Measurements from ENCODE around the gene CAMTA1.
A peak's percentile ranks its signal among the peaks of the same experiment; 100 is the strongest.

CAMTA1 gene

DNA sequence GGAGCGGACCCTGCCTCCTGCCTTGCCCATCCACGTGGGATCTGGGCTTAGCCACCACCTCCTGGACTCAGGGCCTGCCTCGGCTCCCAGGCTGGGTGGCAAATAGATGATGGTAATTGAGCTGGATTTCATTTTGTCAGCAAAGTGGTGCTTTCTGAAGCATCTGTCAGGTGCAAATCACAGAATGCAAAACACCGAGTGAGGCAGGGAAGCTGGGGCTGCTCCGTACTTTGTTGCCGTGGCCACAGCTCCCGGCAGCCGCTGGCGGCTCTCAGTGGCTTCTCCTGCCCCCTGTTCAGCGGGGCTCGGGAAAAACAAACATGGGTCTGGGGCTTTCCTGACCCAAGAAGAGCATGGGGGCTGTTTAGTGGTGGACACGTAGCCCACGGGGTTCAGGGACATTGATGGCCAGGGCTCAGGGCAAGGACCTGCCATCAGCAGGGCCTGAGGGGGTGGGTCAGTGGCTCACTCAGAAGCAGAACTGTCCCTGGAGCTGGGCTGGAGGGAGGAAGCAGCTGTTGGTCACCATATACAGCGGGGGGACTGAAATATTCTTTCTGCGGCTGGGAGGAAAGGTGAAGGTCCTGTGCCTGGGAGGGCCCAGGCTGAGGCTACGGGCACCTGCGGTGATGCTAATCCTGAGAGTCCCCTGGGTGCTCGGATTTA lies 855.8 kb downstream of the CAMTA1 start:
- no peak for DNase-seq

DNA sequence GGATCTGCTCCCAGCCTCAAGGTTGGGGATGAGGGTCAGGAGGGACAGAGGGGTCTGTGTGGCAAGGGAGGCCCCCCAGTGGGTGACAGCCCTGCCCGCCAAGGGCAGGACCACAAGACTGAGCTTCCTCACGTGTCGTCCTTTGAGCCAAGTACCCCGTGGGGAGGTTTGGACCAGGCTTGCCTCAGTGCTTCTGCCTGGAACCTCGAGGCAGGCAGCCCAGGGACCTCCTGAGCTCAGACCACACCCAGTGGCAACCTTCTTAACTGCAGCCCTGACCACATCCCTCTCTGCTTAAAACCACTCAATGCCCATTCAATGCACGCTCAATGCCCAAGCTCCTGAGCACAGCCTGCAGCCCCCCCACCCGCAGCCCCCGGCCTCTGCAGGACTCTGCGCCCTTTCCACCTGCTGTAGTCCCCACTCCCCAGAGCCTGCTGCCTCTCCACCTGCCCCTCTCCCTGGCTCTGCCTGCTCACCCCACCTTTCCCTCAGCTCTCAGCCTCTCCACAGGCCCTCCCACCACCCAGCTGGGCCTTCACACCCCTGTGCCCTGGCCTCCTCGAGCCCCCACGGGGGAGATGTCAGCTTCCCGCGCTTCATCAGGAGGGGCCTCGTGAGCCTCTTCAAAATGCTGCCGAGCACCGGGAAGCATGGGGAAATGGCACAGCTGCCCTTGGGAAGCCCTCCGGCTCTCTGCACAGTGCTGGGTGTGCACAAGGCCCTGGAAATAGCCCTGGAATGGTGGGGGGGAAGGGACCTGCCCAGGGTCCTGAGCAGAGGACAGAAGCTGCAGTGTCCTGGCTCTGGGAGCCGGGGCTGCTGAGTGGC lies 856.5 kb downstream of the CAMTA1 start:
- no peak for DNase-seq

DNA sequence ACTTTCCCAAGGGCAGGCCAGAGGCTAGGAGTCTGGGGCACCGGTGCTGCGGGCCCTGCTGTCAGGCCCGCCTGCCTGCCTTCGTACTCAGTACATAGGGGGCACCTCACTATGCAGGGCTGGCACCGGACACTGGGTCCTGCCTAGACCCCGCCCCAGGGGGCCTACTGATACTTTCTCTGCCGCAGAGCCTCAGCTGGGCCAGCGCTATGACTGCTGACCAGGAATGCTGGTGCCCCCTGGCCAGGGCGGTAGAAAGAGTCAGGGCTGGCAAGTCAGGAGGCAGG lies 857.1 kb downstream of the CAMTA1 start:
- no peak for DNase-seq

DNA sequence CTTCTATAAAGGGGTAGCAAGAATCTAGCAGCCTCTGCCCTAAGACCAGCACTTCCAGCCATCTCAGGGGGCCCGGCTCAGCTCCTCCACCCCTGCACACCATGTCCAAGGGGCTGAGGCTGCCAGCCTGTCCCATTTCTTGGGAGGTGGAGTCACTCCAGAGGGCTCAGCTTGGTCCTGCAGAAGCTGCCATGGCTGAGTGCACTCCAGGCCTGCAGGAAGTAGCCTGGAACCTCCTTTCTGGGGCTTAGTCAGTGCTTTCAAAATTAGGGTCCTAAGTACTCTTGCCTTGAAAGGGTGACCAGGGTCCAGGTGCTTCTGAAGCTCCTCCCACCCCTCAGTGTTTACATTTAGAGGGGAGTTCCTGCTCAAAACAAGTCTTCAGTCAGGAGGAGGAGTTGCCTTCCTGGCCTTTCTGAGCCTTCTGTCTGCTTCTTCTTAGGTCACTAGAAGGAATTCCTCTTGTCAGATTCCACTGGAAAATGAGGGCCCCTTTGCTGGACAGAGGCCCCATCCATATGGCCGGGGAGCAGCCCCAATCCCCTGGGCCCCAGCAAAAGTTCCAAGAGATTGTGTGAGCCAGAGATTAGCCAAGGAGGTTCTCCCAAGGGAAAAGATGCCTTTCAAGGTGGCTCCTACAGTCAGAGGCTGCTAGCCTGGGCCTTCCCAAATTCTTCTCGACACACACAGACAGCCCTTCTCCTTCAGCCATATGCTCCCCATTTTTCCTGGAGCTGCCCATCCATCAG lies 857.7 kb downstream of the CAMTA1 start:
- DNase-seq, result no peak

DNA sequence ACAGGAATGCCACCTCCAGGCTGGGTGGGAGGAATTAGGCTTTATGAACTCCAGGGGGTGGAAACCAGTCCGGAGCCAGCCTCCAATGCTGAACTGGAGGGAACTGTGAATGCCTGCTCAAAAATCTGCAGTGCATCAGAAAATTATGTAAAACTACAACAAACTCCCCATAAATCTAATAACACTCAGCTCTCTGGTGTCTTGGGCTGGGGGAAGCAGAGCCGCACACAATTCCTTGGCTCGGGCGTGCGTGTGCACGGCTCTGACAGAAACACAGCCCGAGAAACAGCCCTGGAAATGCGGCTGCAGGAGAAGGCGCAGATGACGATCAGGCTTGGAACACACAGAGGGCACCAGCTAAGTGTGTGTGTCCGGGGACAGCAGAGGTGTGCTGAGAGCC lies 858.3 kb downstream of the CAMTA1 start:
- DNase-seq, result no peak

DNA sequence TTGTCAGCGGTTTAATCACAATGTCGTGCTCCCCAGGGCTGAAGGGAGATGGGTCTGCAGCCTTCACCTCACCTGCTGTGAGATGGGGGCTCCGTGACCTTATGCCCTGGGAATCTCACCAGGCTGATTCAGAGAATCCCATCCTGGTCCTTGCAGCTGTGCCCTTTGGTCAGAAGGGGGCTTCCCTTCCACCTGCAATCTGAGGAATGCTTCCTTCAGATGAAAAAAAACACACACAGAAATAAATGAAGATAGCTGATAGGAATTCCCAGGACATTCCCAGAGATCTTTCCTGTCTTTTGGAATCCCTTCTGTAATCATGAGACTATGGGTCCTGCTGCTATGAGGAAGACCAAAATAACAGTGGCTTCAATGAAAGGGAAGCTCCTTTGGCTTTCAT lies 858.8 kb downstream of the CAMTA1 start:
- no peak for DNase-seq

DNA sequence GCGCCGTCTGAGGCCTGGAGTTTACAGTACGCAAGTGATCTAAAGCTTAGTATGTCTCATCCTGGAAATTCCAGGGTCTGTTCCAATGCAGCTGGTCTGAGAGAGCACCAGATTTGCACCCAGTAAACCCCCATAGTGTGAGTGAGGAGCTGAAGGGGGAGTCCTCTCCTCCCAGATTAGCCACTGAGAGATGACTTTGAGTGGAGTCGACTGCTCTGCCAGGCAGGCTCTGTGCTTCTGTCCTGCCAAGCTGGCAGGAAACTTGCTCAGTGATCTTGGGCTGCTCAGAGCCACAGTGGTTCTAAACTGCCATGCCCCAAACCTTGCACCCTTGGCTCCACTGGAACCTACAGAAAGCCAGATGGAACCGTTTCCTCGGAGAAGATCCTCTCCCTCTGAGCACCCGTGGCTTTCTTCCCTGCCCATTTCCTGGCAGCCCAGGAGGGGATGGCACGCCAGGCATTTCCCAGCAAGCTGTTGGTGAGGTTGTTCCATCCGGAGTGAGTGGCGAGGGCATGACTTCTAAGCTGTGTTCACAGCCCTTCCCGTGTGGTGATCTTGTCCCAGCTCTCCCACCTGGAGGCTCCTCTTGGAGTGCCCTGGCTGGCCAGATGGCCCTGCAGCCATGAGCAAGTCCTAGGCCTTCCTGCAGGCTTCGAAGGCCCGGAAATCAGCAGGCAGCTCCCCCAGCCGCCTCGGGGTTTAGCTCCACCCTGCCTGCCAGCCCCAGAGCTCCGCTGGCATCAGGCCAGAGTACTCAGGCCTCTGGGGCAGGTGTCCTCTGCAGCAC lies 859.9 kb downstream of the CAMTA1 start:
- peak; percentile 41 to 54 (median 51) for DNase-seq

DNA sequence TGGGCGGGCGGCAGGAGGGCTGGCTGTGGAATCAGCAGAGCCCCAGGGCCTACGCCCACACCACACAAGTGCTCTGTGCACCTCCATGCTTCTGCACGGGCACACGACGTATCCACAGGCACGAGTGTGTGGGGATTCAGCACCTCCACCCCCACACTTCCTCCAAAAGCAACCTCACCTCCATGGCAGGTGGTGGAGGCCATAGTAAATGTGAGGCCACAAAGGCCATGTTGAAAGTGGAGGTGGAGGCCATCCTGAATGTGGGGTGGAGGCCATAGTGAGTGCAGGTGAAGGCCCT lies 860.4 kb downstream of the CAMTA1 start:
- DNase-seq, result no peak

DNA sequence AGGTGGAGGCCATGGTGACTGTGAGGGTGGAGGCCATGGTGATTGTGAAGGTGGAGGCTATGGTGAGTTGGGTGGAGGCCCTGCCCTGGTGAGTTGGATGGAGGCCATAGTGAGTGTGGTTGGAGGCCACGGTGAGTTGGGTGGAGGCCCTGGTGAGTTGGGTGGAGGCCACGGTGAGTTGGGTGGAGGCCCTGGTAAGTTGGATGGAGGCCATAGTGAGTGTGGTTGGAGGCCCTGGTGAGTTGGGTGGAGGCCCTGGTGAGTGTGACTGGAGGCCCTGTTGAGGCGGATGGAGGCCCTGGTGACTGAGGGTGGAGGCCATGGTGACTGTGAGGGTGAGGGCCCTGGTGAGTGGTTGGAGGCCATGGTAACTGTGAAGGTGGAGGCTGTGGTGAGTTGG lies 860.9 kb downstream of the CAMTA1 start:
- DNase-seq, result no peak

DNA sequence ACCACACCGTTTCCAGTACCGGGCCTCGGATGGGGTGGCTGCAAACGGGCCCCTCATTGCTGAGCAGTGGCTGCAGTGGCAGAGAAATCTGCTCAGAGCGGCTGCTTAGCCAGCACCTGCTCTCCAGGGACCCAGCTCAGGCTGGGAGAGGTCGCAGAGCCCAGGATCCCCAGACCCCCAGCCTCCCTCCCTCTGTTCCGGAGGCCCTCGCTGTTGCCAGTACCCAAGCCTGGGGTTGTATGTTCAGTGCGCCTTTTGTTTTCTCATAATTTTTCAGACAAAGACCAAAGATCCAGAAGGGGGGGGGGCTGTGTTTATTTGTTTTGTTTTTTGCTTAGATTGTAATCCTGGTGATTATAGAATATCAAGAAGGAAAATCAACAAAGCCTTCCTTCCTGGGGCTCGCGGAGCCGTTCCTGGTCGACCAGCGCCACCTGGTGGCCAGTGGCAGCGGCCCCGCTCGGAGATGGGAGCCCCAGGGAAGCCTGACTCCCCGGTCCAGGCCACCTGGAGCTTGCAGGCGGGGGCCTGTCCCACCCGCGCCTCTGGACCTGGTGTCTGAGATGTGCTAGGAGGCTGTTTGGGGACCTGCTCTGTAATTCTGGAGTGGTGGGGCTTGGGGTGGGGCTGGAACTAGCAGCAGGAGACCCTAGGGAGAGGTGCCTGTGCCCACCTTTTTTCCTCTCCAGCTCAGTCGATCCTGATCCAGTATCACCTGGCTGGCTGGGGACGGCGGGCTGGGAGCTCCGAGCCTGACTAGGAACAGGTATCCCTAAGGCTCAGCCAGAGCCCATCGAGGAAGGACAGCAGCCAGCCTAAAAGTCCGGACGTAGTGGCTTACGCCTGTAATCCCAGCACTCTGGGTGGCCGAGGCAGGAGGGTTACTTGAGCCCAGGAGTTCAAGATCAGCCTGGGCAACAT lies 862.0 kb downstream of the CAMTA1 start:
- DNase-seq, result peak; percentile 67 to 87 (median 79)

DNA sequence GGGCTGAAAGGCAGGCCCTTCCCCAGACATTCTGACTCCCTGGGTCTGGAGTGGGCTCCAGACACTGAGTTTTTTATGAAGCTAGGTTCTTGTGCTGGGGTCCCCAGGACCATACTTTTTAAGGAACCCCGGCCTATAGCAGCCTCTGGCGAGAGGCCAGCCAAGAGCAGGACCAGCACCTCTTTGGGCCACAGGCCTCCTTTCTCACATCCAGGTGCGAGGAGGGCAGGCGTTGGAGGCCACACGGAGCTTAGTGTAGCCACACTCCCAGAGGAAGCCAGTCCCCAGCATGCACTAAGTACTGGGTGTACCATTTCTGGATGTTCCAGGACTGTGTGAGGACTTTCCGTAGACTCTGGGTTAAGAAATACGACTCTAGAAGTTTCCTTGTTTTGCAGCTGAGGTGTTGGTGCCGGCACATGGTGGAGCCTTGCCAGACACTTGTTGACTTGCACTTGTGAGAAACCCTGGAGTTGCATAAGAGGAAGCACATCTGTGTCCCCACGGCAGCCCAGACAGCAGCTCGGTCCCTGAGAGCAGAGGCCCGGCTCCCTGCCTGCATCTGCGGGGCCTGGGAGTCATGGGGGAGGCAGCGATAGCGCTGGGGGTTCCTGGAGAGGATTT lies 863.6 kb downstream of the CAMTA1 start:
- peak; percentile 42 to 59 (median 48) for DNase-seq

DNA sequence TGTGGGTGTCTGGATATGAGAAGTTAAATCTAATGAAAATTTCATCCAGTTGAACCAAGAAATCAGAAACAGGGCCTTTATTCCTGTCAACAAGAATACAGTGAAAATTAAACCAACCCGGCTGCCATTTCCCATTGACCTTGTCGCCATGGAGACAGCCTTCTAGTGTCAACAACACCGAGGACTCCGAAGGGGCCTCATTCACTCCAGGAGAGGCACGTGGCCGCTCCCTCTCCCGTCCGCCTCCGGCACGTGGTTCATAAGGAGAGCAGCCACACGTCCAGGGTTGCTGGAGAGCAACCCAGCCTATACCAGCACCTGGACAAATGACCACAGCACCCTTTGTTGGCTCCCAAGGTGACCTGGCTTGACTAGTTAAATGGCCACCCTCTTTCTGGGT lies 865.5 kb downstream of the CAMTA1 start:
- no peak for DNase-seq

DNA sequence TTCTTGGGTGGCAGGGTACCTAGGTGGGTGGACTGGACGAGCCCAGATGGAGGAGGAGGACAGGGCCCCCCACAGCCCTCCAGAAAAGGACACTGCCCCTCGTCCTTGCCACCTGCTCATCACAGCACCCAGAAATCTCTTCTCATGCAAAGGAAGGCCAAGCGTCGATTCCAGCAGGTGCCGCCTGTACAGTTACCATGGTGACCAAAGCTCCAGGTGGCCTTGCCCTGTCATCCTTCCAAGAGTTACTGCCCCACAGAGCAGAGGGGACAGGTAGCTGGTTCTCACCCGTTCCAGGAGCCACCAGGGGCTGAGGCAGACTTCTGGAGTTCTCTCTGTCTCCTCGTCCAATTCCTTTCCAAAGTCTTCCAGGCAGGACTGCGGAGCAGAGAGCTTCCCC lies 865.9 kb downstream of the CAMTA1 start:
- DNase-seq, result no peak

DNA sequence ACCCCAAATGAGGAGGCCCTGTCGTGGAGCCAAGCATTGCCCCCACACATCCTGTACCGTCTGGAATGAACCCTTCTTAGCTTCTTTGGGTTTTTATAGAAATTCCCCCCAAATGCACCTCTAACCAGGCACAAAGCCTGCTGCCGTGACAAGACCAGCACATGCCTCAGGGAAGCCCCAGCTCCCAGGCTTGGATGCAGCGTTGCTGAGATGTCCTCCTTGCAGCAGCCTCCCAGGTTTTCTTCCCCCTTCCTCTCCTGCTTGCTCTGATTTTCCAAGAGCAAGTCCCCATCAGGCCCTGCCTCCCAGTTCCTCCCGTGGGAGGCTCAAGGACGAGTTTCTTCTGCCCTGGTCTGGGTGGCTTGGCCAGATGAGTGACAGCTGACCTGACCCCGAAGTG lies 866.8 kb downstream of the CAMTA1 start:
- peak; percentile 26 to 58 (median 38) for DNase-seq

DNA sequence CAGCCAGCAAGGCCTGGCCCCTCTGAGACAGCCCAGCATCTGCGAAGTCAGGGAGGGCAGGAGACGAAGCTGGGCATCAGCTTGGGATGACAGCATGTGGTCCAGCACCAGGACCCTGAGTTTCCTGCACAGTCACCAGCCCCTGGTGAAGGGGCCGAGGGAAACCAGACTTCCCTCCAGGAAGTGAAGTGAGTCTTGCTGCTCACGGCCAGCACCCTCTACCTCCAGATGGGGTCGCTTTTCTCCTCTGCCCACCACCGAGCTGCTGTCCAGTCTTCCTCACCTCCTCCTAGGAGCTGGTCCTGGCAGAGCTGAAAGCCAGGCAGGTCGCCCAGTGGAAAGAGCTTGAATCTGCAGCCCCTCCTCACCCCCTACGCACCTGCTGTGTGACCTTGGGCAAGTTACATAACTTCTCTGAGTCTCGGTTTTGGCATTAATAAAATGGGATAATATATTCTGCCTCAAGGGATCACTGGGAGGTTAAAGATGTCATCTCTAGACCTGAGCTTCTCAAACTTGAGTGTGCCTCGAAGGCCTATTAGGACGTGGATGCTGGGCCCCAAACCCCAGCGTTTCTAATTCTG lies 867.4 kb downstream of the CAMTA1 start:
- no peak for DNase-seq

DNA sequence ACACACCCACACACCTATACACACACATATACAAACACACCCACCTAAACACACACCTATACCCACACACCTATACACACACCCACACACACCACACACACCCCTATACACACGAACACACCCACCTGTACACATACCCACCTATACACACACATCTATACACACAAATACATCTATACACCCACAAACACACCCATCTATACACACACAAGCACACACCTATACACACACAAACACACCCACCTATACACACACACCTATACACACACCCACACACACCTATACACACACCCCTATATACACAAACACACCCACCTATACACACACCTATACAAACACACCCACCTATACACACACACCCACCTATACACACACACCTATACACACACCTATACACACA lies 869.5 kb downstream of the CAMTA1 start:
- DNase-seq, result no peak

DNA sequence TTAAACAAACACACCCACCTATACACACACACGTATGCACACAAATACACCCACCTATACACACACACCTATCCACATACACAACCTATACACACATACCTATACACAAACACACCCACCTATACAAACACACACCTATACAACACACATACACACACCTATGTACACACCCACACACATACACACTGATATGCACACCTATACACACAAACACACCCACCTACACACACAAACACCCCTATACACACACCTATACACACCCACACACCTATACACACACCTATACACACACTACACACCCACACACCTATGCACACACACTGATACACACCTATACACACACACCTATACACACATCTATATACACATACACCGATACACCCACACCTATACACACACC lies 870.1 kb downstream of the CAMTA1 start:
- DNase-seq, result no peak

DNA sequence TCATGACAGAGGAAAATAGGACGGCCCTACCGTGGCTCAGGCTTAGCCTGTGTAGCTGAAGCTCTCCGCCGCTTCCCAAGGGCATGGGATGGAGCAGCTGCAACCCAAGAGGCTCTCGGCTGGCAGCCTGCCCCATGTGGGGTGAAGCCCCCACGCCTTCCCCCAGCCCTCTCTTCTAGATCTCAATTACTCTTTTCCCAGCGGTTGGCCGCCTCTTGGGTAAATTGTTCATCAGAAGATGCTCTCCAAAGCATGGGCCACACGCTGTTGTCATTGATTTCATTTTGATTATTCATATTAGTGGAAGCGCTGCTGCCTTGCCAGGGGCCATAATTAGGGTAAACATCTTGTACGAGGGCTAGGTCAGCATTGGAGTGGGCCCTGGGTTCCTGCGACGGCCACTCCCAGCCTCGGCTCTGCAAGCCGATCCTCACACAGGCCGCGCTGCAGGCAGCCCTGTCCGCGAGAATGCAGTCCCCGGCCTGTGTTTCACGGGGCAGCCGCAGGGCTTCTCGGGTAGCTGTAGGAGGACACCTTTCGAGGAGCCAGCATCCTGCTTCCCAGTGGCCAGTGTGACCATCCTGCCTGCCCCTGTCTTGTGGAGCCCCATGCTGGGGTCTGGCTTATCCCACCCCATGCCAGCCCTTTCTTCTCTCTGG lies 871.4 kb downstream of the CAMTA1 start:
- no peak for DNase-seq

DNA sequence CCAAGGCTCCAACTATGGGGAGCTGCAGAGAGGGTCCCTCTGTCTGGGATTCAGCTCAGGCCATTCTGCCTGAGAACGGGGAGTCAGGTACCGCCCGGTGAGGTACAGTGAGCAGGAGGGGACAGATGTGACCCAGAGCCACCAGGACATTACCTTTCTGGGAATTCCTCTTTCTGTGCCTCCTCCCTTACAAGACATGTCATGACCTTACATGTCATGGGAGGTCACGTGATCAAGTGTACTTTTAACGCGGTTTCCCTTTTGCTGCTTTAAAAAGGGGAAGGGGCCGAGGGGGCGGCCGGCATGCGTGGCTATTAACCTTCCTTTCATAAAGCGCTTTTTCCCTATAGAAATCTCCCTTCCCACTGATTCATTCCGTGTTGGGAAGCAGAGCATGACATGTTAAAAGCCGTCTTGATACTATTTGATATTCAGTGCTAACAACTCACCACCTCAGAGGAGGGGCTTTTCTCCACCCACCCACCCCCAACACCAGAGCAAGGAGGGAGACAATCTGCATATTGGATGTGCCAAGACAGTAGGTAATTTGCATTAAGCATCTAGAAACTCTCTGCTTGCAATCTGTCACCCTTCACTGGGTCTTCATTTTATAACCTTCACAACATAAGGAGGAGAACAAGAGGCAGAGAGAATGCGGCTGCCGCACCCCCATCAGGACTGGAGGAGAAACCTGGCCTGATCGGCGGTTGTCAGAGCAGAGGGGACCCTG lies 872.2 kb downstream of the CAMTA1 start:
- DNase-seq, result peak in 1 of 3 donors; percentile 13

DNA sequence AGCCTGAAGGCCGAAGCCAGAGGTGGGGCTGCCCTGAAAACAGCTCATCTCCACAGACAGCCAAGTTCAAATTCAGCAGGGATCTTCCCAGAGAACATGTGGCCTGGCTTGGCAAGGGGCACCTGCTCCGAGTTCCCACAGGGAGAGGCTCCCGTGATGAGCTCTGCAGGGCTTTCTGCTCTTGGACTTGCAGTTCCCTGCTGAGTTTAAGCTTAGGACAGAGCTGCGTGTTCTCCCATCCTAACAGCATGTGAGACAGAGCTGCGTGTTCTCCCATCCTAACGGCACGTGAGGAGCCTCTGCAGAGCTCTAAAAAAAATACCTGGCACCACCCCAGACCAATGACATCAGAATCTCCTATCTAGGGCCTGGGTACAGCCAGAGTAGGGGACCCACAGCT lies 872.8 kb downstream of the CAMTA1 start:
- DNase-seq, result no peak
